Natural killer cell treated with Interleukin-12 subunit alpha and Interleukin-12 subunit beta and Interleukin-15 and Interleukin-18, amount 100 ng/mL, for 72 hours (primary cell): ENCODE measurements around the gene FKBP3. TPM values are rescaled to one million over a fixed set of nuclear protein-coding genes. Genes with fewer than 3 reads are reported as not detected.

Source experiments
- ATAC-seq, 2 donors: fragments of 150-1000 bp; cut with Tn5 transposase in 1 of 2; sonication (Bioruptor Pico), chemical (Tn5 transposase) in 1 of 2; 2 replicates each; pipeline ENCODE4 v1.10.0; 2021
- DNase-seq: peaks from one replicate; pipeline ENCODE4 v3.0.0; 2022; ENCODE audit warnings: low spot score
- H3K27ac Mint-ChIP-seq, 2 donors: 1 replicate in 1 of 2; 2 replicates in 1 of 2; pipeline ENCODE4 v1.8.0; 2022; ENCODE audit warnings: mixed read lengths in 2 of 2, mild to moderate bottlenecking in 1 of 2, moderate library complexity in 1 of 2
- H3K27me3 Mint-ChIP-seq, 2 donors: 1 replicate in 1 of 2; 2 replicates in 1 of 2; pipeline ENCODE4 v1.8.0; 2022; ENCODE audit warnings: mixed read lengths in 2 of 2
- H3K36me3 Mint-ChIP-seq: one replicate; pipeline ENCODE4 v1.8.0; 2022; ENCODE audit warnings: mixed read lengths
- H3K4me1 Mint-ChIP-seq, 2 donors: 1 replicate in 1 of 2; 2 replicates in 1 of 2; pipeline ENCODE4 v1.8.0; 2022; ENCODE audit warnings: low read depth in 2 of 2, mixed read lengths in 2 of 2, mild to moderate bottlenecking in 1 of 2
- H3K4me3 Mint-ChIP-seq: one replicate; pipeline ENCODE4 v1.8.0; 2022; ENCODE audit warnings: mixed read lengths
- H3K9me3 Mint-ChIP-seq: 2 replicates; pipeline ENCODE4 v1.8.0; 2022; ENCODE audit warnings: mixed read lengths
- total RNA-seq, 2 donors: library from RNA; stranded (reverse); gene quantifications; one replicate each; pipeline ENCODE4 v1.2.3, GENCODE V29; 2022

FKBP3 gene
- total RNA-seq, 2 donors from 2014 or later = 42.0 to 61.2 TPM

- H3K4me1 Mint-ChIP-seq = no peaks in the 10 kb centered on the region
- no peak for ATAC-seq
- H3K27ac Mint-ChIP-seq = no peak overlapping the region
- no peak for DNase-seq
- H3K4me3 Mint-ChIP-seq = no peak overlapping the region
- no peaks in the 10 kb centered on the region for H3K36me3 Mint-ChIP-seq
- H3K27me3 Mint-ChIP-seq = no peaks in the 10 kb centered on the region
- no peaks in the 10 kb centered on the region for H3K9me3 Mint-ChIP-seq
These were observed 68.3 kb downstream of the FKBP3 start for GRCh38 chr14:45065956-45066355.

Other genes with a start within 250 kb of the FKBP3 start
- gene KLHL28, start 172.5 kb downstream of the FKBP3 start, total RNA-seq = 10 to 100 TPM; 13.8 to 16.5 TPM
- 10 to 100 TPM; 11.0 to 11.5 TPM for gene TOGARAM1, start 172.3 kb downstream of the FKBP3 start, total RNA-seq
- 10 to 100 TPM; 32.3 to 62.4 TPM for gene PRPF39, start 50.4 kb downstream of the FKBP3 start, total RNA-seq
- gene FANCM, start 1.4 kb upstream of the FKBP3 start, total RNA-seq = 10 to 100 TPM; 12.9 to 24.8 TPM
- gene MIS18BP1, start 118.7 kb upstream of the FKBP3 start, total RNA-seq = 10 to 100 TPM; 33.4 to 61.8 TPM